ENCODE data around the gene RPTOR.

Gene RPTOR

DNA sequence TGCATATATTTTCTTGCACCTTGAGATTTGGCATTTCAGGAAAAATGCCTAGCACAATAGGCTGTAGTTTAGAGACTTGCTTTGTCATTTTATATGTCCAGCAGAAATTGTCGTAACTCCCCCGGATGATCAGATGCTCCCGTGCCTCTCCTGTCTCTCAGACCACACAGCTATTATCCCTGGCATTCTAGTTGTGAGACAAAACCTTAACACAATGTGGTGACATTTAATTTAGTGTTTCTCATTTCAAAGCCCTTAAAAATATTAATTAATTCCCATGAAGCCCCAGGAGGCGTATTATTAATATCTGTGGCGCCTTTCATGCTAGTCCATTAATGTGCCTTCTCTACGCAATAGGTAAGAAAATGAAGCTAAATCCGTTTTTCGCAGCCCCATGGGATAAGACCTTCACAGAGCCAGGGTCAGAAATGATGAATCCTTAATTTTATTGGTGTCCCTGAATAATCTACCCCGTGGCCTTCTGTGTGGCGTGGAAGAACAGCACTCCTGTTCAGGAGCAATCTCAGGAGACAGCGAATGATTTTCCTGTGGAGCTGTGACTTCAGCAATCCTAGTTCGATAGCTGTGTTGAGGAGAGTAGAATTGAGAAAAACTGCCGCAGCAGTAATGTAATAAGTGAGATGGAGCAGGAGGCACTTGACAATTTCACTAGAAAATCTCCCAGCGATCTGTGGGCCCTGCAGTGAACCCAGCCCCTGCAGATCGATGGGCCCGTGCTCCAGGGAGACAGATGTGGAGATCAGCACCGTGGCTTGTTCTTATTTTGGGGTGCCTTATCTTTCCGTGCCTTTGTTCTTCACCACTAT lies 157.9 kb downstream of the RPTOR start:
- Histone ChIP-seq H3K27me3 (ENCODE audit: insufficient read depth, poor library complexity, severe bottlenecking) (no peaks in the 10 kb centered on the region), H3K27ac (replicated peaks) (no peak overlapping the region), H3K4me3 (replicated peaks; ENCODE audit: insufficient read depth, low read length) (no peak overlapping the region)
- TF ChIP-seq GABPA (IDR thresholded peaks at IDR 0.05; ENCODE audit: low read depth), result no peak
- no peak for TF ChIP-seq POLR2AphosphoS5 (IDR thresholded peaks at IDR 0.05; ENCODE audit: low read depth)
- no peak for TF ChIP-seq SPI1 (IDR thresholded peaks at IDR 0.05; ENCODE audit: borderline replicate concordance, low read depth)
- TF ChIP-seq CTCF (IDR thresholded peaks at IDR 0.05; ENCODE audit: insufficient read depth, low read length), result no peak
- TF ChIP-seq REST (IDR thresholded peaks at IDR 0.05; ENCODE audit: insufficient replicate concordance, low read depth), result no peak
- DNase-seq (ENCODE audit: low read depth in 1 of 2, low spot score in 1 of 2), result no peak

DNA sequence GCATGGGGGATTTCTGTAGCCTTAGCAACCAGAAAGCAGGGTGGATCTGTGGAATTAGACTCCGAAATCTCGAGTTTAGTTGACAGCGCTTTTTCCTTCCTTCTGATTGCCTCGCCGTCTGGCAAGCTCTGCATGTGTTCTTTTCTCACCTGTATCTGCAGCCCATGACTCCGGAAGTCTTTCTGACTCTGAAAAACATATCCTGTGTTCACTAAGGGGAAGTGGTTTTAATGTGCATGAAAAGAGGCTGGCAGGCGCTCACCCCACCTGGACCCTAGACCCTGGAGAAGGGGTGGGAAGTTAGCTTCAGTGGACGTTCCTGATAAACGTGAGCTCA lies 158.5 kb downstream of the RPTOR start:
- no peak for TF ChIP-seq POLR2AphosphoS5 (IDR thresholded peaks at IDR 0.05; ENCODE audit: low read depth)
- no peak for TF ChIP-seq CTCF (IDR thresholded peaks at IDR 0.05; ENCODE audit: insufficient read depth, low read length)
- TF ChIP-seq REST (IDR thresholded peaks at IDR 0.05; ENCODE audit: insufficient replicate concordance, low read depth), result no peak
- TF ChIP-seq GABPA (IDR thresholded peaks at IDR 0.05; ENCODE audit: low read depth), result peak; percentile 78
- TF ChIP-seq SPI1 (IDR thresholded peaks at IDR 0.05; ENCODE audit: borderline replicate concordance, low read depth), result peak; percentile 75; the same call in 1 of the 2 replicates

GRCh38 chr17:80704381-80704819 lies 159.8 kb downstream of the RPTOR start:
- no peak for DNase-seq (ENCODE audit: low read depth in 1 of 2, low spot score in 1 of 2)
- H3K27ac ChIP-seq (replicated peaks), result no peak overlapping the region; the same call in 1 of the 2 replicates
- TF ChIP-seq GABPA (IDR thresholded peaks at IDR 0.05; ENCODE audit: low read depth) (no peak), REST (IDR thresholded peaks at IDR 0.05; ENCODE audit: insufficient replicate concordance, low read depth) (no peak), SPI1 (IDR thresholded peaks at IDR 0.05; ENCODE audit: borderline replicate concordance, low read depth) (no peak), CTCF (IDR thresholded peaks at IDR 0.05; ENCODE audit: insufficient read depth, low read length) (no peak), POLR2AphosphoS5 (IDR thresholded peaks at IDR 0.05; ENCODE audit: low read depth) (no peak)
- no peaks in the 10 kb centered on the region for H3K27me3 ChIP-seq (ENCODE audit: insufficient read depth, poor library complexity, severe bottlenecking)
- no peak overlapping the region for H3K4me3 ChIP-seq (replicated peaks; ENCODE audit: insufficient read depth, low read length)

More for the DNA sequence above, 158.5 kb downstream of the RPTOR start:
- no peak overlapping the region for H3K4me3 ChIP-seq (replicated peaks; ENCODE audit: insufficient read depth, low read length)
- H3K27me3 ChIP-seq (ENCODE audit: insufficient read depth, poor library complexity, severe bottlenecking), result no peaks in the 10 kb centered on the region
- H3K27ac ChIP-seq (replicated peaks), result no peak overlapping the region
- DNase-seq (ENCODE audit: low read depth in 1 of 2, low spot score in 1 of 2), result peak in 1 of 2 experiments; percentile 15
